GM21619 (cell line): ENCODE data around the gene CKS2.
A peak's percentile ranks its signal among the peaks of the same experiment; 100 is the strongest.
"Not testable (repeated sequence)": the region's sequence is repeated elsewhere in the genome, so short reads cannot be mapped to it uniquely, and the experiment has no call there.

Experiments used
- ATAC-seq: cut with Tn5 transposase; IDR thresholded peaks from one replicate; pipeline ENCODE4 v1.9.1; 2021; ENCODE audit not compliant: unreplicated experiment

CKS2 gene

GRCh38 chr9:89310475-89311345, at the start of gene CKS2:
CKS2 (plus strand) TSS chr9:89311195; CDS start chr9:89311293, 98 bp downstream.
- ATAC-seq: peak; percentile 89

- no peak for ATAC-seq
Measured at GRCh38 chr9:89273528-89274279, 37.3 kb upstream of the CKS2 start.

DNA sequence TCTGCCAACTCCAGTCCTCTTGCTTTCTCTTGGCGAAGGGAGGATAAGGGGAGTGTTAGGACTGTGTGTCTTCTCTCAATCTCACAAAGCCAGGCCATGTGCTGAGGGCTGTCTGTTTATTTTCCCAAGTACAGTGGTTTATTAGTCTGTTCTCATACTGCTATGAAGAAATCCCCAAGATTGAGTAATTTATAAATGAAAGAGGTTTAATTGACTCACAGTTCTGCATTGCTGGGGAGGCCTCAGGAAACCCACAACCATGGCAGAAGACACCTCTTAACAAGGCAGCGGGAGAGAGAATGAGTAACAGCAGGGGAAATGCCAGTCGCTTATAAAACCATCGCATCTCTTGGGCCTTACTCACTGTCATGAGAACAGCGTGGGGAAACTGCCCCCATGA, 36.2 kb upstream of the CKS2 start:
- no peak for ATAC-seq

GRCh38 chr9:89276040-89276439, 35.0 kb upstream of the CKS2 start:
- ATAC-seq: not testable (repeated sequence)

DNA sequence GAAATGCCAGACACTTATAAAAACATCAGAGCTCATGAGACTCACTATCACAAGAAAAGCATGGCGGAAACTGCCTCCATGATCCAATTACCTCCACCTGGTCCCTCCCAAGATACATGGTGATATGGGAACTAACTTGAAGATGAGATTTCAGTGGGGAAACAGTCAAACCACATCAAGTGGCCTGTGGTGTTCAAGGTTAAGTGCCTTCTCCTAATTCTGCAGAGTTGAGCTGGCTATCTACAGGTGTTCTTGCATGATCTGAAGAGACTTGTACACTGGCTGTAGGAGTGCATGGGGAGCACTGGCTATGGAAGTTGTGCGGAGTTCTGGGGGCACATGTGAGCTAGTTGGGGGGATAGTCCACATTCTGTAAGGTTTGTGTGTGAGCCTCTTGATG, 34.0 kb upstream of the CKS2 start:
- no peak for ATAC-seq

- ATAC-seq: no peak
Measured at GRCh38 chr9:89277454-89277853, 33.5 kb upstream of the CKS2 start.

DNA sequence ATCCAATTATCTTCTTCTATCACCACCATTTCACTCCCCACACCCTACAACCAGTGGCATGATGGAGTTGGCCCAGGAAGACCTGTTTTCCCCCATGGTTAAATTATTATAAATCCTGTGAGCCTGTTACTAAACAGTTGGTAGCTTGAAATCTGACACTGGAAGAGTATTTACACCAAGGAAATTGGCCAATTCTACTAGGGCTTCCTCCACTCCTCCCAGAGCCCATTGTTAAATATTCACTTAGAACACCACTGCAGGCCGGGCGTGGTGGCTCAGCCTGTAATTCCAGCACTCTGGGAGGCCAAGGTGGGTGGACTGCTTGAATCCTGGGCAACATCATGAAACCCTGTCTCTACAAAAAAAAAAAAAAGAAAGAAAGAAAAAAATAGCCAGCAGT, 32.4 kb upstream of the CKS2 start:
- ATAC-seq: no peak

DNA sequence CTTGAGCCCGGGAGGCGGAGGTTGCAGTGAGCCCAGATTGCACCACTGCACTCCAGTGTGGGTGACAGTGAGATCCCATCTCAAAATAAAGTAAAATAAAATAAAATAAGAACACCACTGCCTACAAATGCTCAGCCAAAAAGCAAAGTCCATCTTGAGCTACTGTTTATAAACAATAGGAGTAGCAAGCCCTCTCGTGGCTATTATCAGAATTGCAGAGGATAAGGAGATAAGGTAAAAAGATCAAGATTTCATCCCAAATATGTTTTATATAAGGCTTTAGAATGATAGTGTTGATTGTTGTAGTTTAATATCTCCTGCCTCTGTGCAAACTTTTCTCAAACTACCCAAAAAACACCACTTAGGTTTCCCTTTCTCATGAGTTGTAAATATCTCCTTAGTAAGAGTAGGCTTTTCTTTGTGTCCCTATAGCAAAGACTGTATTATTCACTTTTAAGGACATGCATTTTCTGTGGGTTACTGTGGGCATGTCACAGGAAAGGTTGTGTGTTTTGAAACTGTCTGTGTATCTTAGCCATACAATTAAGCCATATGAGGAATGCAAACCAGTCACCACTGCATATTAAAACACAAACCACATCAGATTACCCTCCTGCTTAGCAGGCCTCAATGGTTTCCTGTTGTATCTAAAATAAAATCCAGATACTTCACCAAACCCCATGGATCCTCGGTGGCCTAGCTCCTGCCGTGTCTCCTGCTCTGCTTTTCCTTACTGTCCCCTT, 31.8 kb upstream of the CKS2 start:
- ATAC-seq: peak; percentile 57

DNA sequence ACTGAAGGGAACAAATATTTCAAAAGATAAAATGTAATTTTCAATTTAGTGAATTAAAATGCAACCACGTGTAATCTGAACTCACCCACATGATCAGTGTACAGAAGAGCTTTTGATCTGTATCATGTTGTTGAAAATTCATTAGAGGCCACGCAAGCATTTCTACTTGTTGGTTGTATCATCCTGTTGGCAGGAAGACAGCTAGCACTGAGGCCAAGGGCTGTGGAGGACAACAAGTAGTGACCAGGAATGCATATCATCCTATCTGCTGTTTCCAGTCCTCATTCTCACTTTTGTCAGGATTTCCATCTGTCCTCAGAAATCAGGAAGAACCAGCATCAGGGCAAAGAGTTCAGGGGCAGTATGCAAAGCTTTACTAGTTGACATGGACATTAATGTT, 29.9 kb upstream of the CKS2 start:
- no peak for ATAC-seq

DNA sequence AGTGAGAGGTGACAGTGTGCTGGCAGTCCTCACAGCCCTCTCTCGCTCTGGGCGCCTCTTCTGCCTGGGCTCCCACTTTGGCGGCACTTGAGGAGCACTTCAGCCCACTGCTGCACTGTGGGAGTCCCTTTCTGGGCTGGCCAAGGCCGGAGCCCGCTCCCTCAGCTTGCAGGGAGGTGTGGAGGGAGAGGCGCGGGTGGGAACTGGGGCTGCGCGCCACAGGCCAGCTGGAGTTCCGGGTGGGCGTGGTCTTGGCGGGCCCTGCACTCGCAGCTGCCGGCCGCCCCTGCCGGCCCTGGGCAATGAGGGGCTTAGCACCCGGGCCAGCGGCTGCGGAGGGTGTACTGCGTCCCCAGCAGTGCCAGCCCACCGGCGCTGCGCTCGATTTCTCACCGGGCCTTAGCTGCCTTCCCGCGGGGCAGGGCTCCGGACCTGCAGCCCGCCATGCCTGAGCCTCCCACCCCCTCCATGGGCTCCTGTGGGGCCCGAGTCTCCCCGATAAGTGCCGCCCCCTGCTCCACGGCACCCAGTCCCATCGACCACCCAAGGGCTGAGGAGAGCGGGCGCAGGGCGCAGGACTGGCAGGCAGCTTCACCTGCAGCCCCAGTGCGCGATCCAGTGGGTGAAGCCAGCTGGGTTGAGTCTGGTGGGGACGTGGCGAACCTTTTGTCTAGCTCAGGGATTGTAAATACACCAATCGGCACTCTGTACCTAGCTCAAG, 28.6 kb upstream of the CKS2 start:
- not testable (repeated sequence) for ATAC-seq

DNA sequence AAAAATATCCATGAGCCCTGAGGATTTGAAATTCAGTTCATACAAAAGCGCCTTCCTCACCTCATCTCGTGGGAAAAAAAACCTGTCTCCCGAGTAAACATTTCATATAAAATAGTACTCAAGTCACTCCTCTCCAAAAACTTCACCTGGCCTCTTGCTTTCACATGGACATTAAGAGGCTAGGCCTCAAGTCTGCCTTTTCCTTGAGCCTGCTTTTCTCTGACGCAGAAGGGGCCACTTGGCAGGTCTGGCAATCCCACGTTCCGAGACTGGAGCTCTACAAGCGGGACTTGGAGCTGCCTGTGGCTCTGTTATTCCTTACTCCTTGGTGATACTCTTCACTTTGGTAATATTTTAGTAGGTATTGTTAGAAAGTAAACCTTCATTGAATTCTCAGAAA, 26.9 kb upstream of the CKS2 start:
- ATAC-seq: no peak

DNA sequence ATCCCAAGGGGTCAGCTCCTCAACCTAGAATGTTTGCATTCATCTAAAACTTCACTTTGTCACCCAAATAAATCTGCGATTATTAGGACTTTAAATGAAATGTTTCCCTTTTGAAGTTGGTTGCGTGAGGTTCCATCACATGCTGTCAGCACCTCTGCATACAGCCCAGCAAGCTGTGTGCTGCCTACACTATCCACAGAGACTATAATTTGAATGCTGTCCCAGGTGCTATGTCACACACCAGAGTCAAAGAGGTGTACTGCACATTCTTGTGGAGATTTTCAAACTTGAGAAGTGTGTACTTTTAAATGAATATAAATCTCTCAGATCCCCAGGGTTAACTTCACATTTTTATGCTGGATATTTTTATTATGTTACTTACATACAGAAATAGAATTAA, 19.3 kb upstream of the CKS2 start:
- no peak for ATAC-seq

- ATAC-seq: no peak
Measured at GRCh38 chr9:89293014-89293413, 18.0 kb upstream of the CKS2 start.

- no peak for ATAC-seq
Measured at GRCh38 chr9:89295400-89295799, 15.6 kb upstream of the CKS2 start.

- ATAC-seq: not testable (repeated sequence)
Measured at GRCh38 chr9:89301996-89302395, 9.0 kb upstream of the CKS2 start.

GRCh38 chr9:89304020-89304833, 6.8 kb upstream of the CKS2 start:
- ATAC-seq: no peak

- ATAC-seq: no peak
Measured at GRCh38 chr9:89304834-89305188, 6.2 kb upstream of the CKS2 start.

- no peak for ATAC-seq
Measured at GRCh38 chr9:89305868-89306267, 5.1 kb upstream of the CKS2 start.

- ATAC-seq: no peak
Measured at GRCh38 chr9:89309166-89309565, 1.8 kb upstream of the CKS2 start.
